Gastrocnemius medialis (tissue), 4 donors: ENCODE data around the gene BCOR.

ENCODE experiments used
- CTCF ChIP-seq, 5 experiments: fragments of 450-650 bp in 3 of 5; fragments of 200-600 bp in 2 of 5; sonication (generic) in 2 of 5; IDR thresholded peaks in 4 of 5; conservative IDR thresholded peaks in 1 of 5; 1 replicate in 4 of 5; 2 replicates in 1 of 5; pipeline ENCODE4 v1.5.1; 2016 to 2019; ENCODE audit warnings: antibody characterized with exemption in 5 of 5, mild to moderate bottlenecking in 3 of 5, moderate library complexity in 3 of 5
- POLR2A ChIP-seq, 2 donors: fragments of 450-650 bp; IDR thresholded peaks; one replicate each; pipeline ENCODE4 v1.6.1; 2017; ENCODE audit warnings: antibody characterized with exemption in 2 of 2, mild to moderate bottlenecking in 2 of 2, moderate library complexity in 2 of 2

- TF ChIP-seq CTCF (IDR thresholded peaks at IDR 0.05 in 4 of 5, conservative IDR thresholded peaks at IDR 0.05 in 1 of 5) (no peak), POLR2A (IDR thresholded peaks at IDR 0.05) (no peak)
These were observed 24.7 kb upstream of the BCOR start for GRCh38 chrX:40122487-40122886.
